Glutamatergic neuron (in vitro differentiated cells): ENCODE results near the gene CCDC51. TPM values are rescaled to one million over a fixed set of nuclear protein-coding genes. Genes with fewer than 3 reads are reported as not detected.

Experiments used
- DNase-seq: peaks from one replicate; pipeline ENCODE4 v3.0.0; 2022
- H3K27ac Mint-ChIP-seq: one replicate; pipeline ENCODE4 v1.8.0; 2020; ENCODE audit warnings: mild to moderate bottlenecking, mixed read lengths, inconsistent platforms; ENCODE audit not compliant: unreplicated experiment
- H3K27me3 Mint-ChIP-seq: one replicate; pipeline ENCODE4 v1.8.0; 2020; ENCODE audit warnings: mild to moderate bottlenecking, moderate library complexity, mixed read lengths, inconsistent platforms; ENCODE audit not compliant: unreplicated experiment
- H3K36me3 Mint-ChIP-seq: one replicate; pipeline ENCODE4 v1.8.0; 2020; ENCODE audit warnings: mild to moderate bottlenecking, mixed read lengths, inconsistent platforms; ENCODE audit not compliant: unreplicated experiment
- H3K4me1 Mint-ChIP-seq: one replicate; pipeline ENCODE4 v1.8.0; 2020; ENCODE audit warnings: mild to moderate bottlenecking, low read depth, mixed read lengths, inconsistent platforms; ENCODE audit not compliant: unreplicated experiment
- H3K4me3 Mint-ChIP-seq: one replicate; pipeline ENCODE4 v1.8.0; 2020; ENCODE audit warnings: mild to moderate bottlenecking, mixed read lengths, inconsistent platforms; ENCODE audit not compliant: unreplicated experiment
- H3K9me3 Mint-ChIP-seq: one replicate; pipeline ENCODE4 v1.8.0; 2020; ENCODE audit warnings: mild to moderate bottlenecking, moderate library complexity, mixed read lengths, inconsistent platforms; ENCODE audit not compliant: unreplicated experiment
- total RNA-seq: library from RNA; stranded (reverse); fragmentation: NEBNext Ultra II Directional; extraction: Animal tissue kit (Norgen Biotek cat#: 25700); gene quantifications from one replicate; pipeline ENCODE4 v1.2.1, GENCODE V29; 2021; ENCODE audit not compliant: unreplicated experiment
- TF ChIP-seq, protein P1 (sequence below): fragments of 200-600 bp; sonication (generic); IDR thresholded peaks from one replicate; pipeline ENCODE4 v1.5.0; 2021; ENCODE audit not compliant: partially characterized antibody, unreplicated experiment

The CCDC51 gene
- total RNA-seq, 1 donor from 2014 or later, result 15.3 TPM

GRCh38 chr3:48419597-48419996 lies 20.3 kb downstream of the CCDC51 start:
- TF ChIP-seq, protein P1, sequence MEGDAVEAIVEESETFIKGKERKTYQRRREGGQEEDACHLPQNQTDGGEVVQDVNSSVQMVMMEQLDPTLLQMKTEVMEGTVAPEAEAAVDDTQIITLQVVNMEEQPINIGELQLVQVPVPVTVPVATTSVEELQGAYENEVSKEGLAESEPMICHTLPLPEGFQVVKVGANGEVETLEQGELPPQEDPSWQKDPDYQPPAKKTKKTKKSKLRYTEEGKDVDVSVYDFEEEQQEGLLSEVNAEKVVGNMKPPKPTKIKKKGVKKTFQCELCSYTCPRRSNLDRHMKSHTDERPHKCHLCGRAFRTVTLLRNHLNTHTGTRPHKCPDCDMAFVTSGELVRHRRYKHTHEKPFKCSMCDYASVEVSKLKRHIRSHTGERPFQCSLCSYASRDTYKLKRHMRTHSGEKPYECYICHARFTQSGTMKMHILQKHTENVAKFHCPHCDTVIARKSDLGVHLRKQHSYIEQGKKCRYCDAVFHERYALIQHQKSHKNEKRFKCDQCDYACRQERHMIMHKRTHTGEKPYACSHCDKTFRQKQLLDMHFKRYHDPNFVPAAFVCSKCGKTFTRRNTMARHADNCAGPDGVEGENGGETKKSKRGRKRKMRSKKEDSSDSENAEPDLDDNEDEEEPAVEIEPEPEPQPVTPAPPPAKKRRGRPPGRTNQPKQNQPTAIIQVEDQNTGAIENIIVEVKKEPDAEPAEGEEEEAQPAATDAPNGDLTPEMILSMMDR, result no peak
- H3K4me1 Mint-ChIP-seq, result peaks cover 3% of the 10 kb centered on the region
- no peaks in the 10 kb centered on the region for H3K9me3 Mint-ChIP-seq
- DNase-seq, result no peak
- no peaks in the 10 kb centered on the region for H3K36me3 Mint-ChIP-seq
- peaks cover 2% of the 10 kb centered on the region for H3K27me3 Mint-ChIP-seq
- no peak overlapping the region for H3K27ac Mint-ChIP-seq
- H3K4me3 Mint-ChIP-seq, result no peak overlapping the region

DNA sequence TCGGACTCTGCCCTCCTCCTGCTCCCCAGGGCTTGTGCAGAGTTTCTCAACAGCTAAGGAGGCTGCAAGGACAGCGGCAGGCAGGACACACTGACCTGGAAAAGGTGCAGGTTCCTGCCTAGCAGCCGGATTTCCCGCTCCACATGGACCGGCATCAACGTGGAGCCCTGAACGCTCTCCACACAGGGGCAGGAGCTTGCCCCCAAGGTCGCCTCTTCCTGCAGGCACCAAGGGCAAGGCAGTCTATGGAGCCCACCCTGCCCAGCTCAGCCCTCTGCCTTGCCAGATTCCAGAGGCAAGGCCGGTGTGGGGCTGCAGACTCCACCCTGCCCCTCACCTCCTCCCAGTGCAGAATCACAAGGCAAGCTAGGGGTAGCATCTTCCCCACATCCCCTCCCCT lies 20.8 kb downstream of the CCDC51 start:
- DNase-seq, result no peak
- Mint-ChIP-seq H3K4me1 (peaks cover 3% of the 10 kb centered on the region), H3K36me3 (no peaks in the 10 kb centered on the region), H3K27me3 (peaks cover 4% of the 10 kb centered on the region), H3K4me3 (no peak overlapping the region), H3K9me3 (no peaks in the 10 kb centered on the region), H3K27ac (no peak overlapping the region)
- TF ChIP-seq, protein P1, result no peak

GRCh38 chr3:48418651-48419050 lies 21.3 kb downstream of the CCDC51 start:
- H3K36me3 Mint-ChIP-seq, result no peaks in the 10 kb centered on the region
- no peak overlapping the region for H3K27ac Mint-ChIP-seq
- H3K4me3 Mint-ChIP-seq, result no peak overlapping the region

GRCh38 chr3:48418140-48418539 lies 21.8 kb downstream of the CCDC51 start:
- Mint-ChIP-seq H3K4me3 (no peak overlapping the region), H3K27ac (no peak overlapping the region)

More at GRCh38 chr3:48418651-48419050, 21.3 kb downstream of the CCDC51 start:
- Mint-ChIP-seq H3K9me3 (no peaks in the 10 kb centered on the region), H3K4me1 (peaks cover 3% of the 10 kb centered on the region), H3K27me3 (peaks cover 5% of the 10 kb centered on the region)
- no peak for DNase-seq
- TF ChIP-seq, protein P1, result no peak

DNA sequence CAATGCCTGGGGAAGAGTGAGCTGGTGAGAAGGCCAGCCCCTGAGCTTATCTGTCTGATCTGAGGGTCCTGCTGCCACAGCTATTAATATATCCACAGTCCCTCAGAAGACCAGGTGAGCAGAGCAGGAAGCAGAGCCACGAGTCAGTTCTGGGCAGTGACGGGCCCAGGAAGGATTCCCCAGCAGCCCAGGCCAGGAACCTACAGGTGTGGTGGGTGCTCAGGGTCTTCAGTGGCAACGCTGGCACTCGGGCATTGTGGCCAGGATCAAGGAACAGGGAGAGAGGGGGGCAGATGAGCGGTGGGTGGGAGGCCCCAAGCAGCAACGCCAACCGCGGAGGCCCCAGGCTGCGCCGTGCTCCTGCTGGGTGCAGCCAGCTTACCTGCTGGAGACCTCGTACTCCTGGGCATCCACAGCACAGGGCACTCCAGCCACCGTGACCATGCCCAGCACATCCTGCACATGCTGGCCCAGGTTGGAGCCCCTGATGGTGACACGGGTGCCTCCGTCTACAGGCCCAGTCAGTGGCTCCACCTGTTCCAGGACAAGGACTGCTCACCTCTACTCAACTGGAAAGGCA lies 22.3 kb downstream of the CCDC51 start:
- Mint-ChIP-seq H3K27me3 (peaks cover 5% of the 10 kb centered on the region), H3K27ac (no peak overlapping the region), H3K4me1 (no peaks in the 10 kb centered on the region), H3K4me3 (no peak overlapping the region), H3K36me3 (no peaks in the 10 kb centered on the region), H3K9me3 (peaks cover 2% of the 10 kb centered on the region)
- no peak for DNase-seq
- TF ChIP-seq, protein P1, result no peak

More at GRCh38 chr3:48418140-48418539, 21.8 kb downstream of the CCDC51 start:
- no peak for DNase-seq
- no peaks in the 10 kb centered on the region for H3K36me3 Mint-ChIP-seq
- TF ChIP-seq, protein P1, result no peak
- H3K9me3 Mint-ChIP-seq, result peaks cover 2% of the 10 kb centered on the region
- H3K27me3 Mint-ChIP-seq, result peaks cover 5% of the 10 kb centered on the region
- H3K4me1 Mint-ChIP-seq, result peaks cover 3% of the 10 kb centered on the region
